GM19455 (cell line): Measurements from ENCODE around the gene PURB.
A peak's percentile ranks its signal among the peaks of the same experiment; 100 is the strongest.
"Not testable (repeated sequence)": the region's sequence is repeated elsewhere in the genome, so short reads cannot be mapped to it uniquely, and the experiment has no call there.

Experiments used
- ATAC-seq: cut with Tn5 transposase; IDR thresholded peaks from one replicate; pipeline ENCODE4 v1.9.1; 2021; ENCODE audit not compliant: unreplicated experiment

Gene PURB

DNA sequence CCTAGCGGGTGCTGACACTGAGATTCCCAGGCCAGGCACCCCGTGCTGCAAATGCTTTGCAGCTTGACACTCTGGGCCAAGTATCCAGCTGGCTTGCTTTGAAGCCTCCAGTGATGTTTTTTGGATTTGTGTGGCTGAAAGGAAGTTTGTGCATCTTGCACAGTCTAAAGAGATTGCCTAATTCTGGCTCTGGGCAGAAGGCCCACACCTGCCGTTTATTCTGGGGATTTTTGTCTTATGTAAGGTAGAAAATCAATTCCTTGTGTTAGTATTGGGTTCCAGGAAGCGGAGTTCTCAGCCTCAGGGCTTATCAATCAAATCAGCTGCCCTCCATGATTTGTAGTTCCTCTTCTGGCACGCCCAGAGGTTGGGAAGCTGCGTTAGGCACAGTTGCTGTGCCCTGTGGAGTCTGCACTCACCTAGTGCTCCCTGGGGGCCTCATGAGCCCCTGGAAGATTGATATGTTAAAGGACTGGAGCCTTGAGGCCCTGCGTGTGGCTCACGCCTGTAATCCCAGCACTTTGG lies 8.4 kb upstream of the PURB start:
- no peak for ATAC-seq

DNA sequence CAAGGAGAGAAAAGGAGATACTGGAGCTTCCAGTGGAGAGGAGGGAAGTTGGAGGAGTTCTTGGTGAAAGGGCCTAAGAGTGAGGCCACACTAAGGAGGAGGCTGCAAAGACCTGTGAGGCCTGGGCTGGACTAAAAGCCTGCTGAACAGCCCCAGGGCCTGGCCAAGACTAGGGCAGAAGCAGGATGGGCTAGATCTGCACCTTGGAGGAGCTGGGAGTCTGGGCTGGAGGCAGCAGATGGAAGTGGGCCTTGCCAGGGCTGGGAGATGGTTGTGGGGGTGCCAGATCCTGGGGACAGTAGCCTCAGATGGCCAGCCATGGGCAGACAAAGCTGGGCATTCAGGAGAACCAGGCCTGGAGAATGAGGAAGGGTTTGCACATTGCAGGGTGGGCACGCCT lies 6.5 kb upstream of the PURB start:
- ATAC-seq = no peak

DNA sequence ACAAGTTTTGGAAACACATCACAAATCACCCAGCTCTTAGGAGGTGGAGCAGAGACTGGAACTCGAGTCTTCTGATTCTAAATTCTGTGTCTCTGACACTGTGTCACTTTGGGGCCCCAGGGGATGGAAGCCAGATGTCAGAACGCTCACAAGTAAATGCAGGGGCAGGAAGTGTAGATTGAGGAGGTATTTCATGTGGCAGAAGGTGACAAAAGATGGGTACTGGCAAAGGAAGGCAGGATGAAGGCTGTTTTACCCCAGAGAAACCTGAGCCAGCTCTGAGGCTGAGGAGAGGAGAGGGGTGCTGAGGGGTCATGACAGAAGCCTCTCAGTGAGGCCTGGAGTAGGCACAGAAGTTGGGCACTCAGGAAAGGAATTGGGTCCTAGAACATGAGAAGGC lies 6.0 kb upstream of the PURB start:
- ATAC-seq = no peak

DNA sequence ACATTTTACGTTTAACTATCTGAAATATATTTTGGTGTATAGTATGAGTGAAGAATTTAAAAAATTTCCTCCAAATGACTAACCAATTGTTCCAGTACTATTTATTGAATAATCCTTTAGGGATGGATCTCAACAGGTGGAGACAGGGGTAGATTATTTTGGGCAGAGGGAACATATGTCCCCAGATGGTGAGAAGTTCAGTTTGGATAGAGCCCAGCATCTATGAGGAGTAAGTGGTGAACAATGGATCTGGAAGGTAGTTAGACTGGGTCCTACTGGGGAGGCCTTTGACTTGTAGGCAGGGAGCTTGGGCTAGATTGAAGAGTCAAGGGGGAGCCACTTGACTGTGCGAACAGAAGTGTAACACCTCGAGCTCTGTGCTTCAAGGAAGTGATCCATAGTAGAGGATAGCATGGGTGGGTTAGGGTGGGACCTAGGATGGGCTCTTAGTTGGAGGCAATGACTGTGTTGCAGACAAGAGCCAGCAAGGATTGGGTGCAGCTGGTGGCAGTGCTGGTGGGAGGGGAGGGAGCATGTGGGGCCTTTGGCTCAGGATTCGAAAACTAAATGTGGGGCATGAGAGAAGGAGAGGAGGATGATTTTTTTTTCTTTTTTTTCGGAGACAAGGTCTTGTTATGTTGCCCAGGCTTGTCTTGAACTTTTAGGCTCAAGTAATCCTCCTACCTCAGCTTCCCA lies 3.9 kb upstream of the PURB start:
- no peak for ATAC-seq

DNA sequence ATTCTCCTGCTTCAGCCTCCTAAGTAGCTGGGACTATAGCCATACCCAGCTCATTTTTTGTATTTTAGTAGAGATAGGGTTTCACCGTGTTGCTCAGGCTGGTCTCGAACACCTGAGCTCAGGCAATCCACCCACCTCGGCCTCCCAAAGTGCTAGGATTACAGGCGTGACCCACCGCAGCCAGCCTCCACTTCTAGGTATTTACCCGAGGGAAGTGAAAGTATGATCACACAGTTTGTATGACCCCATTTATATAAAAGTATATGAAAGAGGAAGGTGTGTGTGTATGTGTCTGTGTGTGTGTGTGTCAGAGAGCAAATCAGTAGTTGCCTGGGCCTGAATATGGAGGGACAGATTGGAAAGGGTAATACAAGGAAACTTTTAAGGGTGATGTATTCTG lies 2.0 kb upstream of the PURB start:
- ATAC-seq = no peak

DNA sequence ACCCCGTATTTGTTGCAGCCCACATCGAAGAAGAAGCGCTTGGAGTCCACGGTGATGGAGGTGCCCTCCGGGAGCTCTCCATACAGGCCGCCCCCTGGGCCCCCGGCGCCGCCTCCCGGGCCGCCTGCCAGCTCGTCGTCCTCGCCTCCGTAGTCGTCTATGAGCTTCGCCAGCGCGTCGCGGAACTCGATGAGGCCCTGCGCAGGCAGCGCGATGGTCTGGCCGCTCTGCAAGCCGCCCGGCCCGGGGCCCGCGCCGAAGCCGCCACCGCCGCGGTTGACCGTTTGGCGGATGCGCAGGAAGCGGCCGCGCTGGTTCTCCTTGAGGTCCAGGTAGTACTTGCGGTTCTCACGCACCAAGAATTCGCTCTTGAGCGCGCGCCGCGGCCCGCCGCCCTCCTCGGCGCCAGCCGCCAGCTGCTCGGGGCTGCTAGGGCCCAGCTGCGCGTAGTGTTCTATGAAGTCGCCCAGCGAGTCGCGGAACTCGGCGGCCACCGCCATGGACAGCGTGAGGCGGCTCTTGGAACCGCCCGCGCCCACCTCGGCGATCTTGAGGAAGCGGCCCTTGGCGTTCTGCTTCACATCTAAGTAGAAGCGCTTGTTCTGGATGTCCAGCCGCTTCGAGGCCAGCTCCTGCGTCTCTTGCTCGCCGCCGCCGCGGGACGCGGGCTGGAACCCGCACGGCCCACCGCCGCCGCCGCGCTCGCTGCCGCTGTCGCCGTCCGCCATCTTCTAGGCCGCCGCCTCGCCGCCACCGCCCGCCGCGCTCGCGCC lies 523 bp downstream of the PURB start:
- peak; percentile 27 for ATAC-seq

DNA sequence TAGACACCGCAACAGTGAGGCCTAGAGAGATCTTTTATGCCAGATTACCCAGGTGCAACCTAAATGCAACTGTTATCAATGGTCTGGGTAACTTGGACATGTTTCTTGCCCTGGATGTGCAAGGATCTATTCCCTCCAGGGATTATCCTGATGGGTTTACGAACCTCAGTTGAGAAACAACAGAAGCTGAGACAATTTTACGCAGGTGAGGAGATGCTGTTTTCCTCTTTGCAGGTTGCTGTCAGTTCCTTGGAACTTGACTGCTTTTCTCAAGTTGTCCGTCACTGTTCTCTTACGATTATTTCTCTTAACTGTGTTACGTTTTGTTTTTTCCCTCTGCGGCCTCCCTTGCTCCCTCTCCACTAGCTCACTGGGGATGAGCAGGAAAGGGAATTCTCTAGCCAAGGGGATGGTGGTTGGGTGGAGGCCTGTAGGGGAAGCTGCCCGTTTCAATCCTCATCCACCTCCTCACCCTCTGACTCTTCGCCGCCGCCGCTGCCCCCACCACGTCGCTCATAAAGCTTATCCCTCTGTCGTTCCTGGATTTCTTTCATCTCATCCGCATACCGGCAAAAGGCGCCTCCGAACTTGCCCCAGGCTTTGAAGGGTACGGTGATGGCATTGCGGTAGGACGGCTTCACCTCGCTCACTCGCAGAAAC lies 1.2 kb downstream of the PURB start:
- no peak for ATAC-seq

DNA sequence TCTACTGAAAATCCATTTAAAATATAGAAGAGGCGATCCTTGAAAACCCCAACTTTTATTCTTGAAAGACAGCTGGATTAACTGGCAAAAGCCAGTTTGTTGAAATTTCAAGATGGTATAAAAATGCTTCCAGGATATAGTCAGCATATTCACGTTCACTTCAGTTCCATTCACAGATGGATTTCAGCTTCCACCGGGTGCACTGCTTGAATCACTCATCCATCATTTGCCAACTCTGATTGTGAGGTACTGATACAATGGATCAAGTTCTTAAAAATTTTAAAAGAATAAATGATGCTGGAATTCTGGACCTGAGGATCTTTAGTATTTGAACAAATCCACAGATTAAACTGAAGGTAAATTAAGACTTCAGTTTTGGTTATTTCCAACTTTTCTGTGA lies 2.4 kb downstream of the PURB start:
- no peak for ATAC-seq

DNA sequence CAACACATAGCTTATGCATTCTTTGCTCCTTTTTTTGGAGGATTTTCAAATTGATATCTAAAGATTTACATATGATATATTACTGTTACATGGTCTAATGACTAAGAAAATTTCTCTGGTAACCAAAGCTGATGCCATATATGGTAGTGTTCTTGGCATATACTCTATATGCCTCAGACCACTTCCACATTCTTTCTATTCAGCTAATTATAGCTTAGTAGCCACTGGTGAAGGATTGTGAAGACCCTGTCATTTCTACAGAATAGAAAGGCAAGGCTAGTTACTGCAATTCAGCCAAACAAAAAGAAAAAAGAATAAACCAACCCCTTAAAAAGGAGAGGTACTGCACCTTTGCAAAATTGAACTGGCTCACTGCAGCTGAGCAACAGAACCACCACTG lies 3.7 kb downstream of the PURB start:
- no peak for ATAC-seq

DNA sequence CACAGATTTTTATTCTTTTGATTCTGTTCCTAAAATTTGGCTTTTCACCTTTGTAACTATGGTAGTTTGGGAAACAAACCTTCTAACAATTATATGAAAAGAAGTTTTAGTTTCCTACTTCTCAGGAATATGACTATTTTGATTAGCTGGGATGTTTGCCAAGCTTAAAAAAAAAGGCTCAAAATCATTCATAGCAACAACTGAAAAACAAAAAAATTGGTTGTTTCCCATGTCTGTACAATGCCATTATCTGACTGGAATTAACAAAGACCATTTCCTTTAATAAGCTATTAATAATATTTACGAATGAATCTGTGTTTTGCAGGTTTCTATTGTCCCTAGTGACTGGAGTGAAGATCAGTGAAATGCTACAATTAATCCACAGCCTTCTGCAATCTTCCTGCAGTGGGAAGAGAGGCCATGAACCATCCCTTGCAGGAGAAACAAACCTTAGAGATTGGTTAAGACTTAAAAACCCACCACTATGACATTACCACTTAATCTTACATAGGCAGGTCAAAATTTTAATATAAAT lies 4.2 kb downstream of the PURB start:
- ATAC-seq = no peak

DNA sequence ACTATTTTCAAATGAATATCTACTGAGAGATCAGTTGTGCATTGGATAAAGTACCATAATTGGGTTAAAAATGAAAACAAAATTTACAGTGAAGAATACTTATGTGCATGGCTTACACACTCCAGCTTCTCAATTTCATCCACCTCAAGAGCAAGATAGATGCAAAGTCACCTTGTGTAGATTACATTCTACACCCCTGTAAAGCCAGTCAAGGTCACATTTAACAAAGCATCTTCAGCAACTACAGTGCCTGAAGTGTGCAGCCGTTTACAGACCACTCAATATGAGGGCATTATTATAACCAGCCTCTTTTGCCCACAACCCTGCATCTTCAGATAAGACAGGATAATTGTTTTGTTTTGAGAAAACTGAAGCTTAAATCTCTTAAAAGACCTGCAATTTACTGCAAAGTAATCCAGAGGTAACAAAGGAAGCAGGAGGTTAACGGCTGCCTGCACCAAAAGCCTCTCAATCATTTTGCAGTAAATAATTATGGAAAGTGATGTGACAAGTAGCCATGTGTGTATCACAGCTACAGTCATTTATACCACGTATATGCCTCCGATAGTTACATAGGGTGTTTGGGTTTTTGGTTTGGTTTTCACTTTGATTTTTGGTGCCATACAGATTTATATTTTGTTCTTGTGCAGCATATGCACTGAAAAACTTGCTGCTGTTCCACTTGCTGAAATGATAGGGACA lies 4.9 kb downstream of the PURB start:
- no peak for ATAC-seq

DNA sequence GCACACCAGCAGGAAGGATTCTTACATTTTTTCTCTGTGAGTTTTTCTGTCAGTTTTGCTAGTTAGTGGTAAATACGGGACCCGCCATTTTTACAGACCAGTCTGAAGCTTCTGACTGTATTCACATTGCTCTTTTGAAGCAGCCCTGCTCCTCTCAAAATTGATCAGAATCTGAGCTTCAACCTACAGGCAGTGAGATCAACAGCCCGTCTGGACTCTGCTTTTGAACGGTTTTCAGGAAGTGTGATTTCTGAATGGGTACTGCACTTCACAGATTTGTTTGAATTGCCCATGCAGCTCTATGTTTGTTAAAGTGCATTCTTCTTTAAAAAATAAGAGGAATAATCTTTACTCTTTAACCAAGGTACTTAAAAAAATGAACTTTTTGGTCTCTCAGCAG lies 8.9 kb downstream of the PURB start:
- no peak for ATAC-seq

DNA sequence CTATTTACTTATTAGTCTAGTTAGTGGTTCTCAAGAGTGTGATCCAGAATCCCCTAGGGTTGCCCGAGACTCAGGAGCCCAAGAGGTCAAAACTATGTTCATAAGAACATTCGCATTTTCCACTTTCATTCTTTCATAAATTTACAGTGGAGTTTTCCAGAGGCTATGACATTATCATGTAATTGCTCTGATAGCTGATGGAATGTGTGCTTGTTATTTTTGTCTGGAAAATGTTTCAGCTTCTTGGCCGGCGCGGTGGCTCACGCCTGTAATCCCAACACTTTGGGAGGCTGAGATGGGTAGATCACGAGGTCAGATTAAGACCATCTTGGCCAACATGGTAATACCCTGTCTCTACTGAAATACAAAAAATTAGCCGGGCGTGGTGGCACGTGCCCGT lies 10.1 kb downstream of the PURB start:
- no peak for ATAC-seq

DNA sequence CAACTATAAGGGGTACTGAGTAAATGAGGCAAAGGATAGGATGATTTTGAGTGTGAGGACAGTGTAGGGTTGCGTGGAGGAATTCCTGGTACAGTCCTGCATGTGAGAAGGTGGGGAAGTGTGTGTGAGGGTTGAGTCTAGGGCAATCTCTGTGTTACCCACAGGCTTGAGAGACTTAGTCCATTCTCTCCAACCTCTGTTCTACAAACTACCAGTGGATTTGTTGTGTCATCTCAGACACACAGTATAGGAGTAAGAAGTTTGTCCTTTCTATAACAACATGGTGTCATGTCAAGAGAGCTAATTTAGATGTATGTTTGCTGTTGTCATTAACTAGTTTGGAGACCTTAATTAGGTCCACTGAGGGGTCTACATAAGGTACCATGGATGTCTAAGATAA lies 12.5 kb downstream of the PURB start:
- no peak for ATAC-seq

DNA sequence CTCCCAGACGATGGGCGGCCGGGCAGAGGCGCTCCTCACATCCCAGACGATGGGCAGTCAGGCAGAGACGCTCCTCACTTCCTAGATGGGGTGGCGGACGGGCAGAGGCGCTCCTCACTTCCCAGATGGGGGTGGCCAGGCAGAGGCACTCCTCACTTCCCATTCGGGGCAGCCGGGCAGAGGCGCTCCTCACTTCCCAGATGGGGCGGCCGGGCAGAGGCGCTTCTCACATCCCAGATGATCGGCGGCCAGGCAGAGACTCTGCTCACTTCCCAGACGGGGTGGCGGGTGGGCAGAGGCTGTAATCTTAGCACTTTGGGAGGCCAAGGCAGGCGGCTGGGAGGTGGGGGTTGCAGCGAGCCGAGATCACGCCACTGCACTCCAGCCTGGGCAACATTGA lies 13.4 kb downstream of the PURB start:
- ATAC-seq = not testable (repeated sequence)

DNA sequence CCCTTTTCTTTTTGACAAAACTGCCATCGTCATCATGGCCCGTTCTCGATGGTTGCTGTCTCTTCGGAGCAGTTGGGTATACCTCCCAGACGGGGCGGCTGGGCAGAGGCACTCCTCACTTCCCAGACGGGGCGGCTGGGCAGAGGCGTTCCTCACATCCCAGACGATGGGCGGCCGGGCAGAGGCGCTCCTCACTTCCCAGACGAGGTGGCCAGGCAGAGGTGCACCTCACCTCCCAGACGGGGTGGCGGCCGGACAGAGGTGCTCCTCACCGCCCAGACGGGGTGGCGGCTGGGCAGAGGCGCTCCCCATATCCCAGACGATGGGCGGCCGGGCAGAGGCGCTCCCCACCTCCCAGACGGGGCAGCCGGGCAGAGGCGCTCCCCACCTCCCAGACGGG lies 14.6 kb downstream of the PURB start:
- ATAC-seq = not testable (repeated sequence)

DNA sequence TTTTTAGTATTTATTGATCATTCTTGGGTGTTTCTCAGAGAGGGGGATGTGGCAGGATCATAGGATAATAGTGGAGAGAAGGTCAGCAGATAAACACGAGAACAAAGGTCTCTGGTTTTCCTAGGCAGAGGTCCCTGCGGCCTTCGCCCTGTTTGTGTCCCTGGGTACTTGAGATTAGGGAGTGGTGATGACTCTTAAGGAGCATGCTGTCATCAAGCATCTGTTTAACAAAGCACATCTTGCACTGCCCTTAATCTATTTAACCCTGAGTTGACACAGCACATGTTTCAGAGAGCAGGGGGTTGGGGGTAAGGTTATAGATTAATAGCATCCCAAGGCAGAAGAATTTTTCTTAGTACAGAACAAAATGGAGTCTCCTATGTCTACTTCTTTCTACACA lies 15.0 kb downstream of the PURB start:
- not testable (repeated sequence) for ATAC-seq

DNA sequence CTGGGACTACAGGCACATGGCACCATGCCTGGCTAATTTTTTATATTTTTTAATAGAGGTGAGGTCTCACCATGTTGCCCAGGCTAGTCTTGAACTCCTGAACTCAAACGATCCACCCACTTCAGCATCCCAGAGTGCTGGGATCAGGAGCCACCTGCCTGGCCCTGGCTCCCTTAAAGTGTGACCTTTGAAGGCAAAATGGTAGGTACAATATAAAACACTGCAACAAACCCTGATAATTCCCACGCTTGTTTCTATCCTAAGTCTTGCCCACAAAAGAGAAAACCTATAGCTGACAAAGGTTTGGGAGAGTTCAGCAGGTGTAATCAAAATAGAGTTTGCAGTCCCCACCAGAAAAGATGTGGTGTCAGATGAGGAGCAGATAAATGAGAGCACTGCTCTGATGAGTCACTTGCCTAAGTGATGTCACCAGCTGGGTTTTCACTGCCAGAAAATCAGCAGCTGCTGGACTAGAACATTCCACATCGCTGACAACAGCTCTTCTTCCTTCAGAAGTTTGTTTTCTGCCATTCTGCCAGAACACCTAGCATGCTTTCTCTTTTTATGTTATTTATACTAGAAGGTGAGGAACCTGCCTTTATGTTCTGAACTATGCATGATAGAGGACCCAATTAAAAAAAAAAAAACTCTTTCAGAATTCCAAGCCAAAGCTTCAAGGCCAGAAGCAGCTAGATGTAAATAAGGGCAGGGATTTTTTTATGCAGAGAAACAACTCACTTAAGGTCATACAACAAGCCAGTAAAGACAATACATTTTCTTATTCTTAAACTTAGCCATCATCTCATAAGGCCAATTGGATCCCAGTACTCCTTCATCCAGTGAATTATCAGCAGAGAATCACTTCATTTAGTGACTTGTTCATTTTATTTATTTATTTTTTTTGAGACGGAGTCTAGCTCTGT lies 18.0 kb downstream of the PURB start:
- ATAC-seq = no peak

DNA sequence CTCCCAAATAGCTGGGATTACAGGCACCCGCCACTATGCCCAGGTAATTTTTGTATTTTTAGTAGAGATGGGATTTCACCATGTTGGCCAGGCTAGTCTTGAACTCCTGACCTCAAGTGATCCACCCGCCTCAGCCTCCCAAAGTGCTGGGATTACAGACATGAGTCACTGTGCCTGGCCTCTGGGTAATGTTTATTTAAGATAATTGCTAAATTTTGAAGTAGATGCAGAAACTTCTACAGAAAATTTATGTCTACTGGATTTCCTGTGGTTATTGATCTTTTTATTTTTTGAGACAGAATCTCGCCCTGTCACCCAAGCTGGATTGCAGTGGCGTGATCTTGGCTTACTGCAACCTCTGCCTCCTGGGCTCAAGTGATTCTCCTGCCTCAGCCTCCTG lies 23.4 kb downstream of the PURB start:
- ATAC-seq = not testable (repeated sequence)

DNA sequence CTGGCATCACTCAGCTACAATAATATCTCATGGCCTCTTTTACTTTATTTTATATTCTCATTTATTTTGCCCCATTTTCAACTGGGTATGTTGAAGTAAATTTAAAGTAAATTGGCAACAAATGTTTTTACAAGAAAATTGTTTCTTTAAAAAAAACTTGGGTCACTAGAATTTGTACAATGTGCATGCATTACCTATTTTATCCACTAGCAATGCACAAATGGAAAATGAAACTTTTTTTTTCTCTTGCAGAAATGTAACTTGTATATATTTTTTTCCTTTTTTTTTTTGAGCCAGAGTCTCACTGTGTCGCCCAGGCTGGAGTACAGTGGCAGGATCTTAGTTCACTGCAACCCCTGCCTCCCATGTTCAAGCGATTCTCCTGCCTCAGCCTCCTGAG lies 27.2 kb downstream of the PURB start:
- ATAC-seq = no peak
